Kidney glomerular epithelial cell (primary cell): ENCODE results near the gene ATP6V1D.
"Not testable (repeated sequence)": the region's sequence is repeated elsewhere in the genome, so short reads cannot be mapped to it uniquely, and the experiment has no call there.

ENCODE experiments used
- DNase-seq: peaks from one replicate; lab custom pipeline; 2025; lab: John Stamatoyannopoulos, UW

The ATP6V1D gene

DNA sequence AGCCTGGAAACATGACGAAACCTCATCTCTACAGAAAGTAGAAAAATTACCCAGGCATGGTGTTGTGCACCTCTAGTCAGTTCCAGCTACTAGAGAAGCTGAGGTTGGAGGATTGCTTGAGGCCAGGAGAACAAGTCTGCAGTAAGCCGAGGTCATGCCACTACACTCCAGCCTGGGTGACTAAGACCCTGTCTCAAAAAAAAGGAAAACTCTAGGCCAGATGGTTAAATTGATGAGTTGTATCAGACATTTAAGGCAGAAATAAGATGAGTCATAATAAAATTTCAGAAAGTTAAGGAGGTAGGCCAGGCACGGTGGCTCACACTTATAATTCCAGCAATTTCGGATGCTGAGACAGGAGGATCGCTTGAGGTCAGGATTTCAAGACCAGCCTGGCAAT, 11.2 kb upstream of the ATP6V1D start:
- DNase-seq, result no peak

DNA sequence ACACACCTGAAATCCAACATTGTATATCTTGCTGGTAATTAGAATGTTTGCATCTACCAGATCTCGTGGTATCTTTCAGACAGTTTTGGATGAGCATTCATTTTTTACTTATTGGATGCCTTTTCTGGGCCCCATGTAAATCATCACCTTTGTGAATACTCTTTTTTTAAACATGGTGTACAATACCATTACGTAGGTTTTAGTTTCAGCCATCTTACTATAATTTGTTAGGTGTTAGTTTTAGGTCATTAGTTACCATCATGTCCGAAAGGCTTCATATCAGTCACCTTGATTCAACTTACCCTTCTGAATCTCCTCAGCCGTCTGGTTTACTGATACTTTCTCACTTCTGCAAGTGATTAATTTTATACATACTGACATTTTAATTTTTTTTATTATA, 5.9 kb upstream of the ATP6V1D start:
- no peak for DNase-seq

DNA sequence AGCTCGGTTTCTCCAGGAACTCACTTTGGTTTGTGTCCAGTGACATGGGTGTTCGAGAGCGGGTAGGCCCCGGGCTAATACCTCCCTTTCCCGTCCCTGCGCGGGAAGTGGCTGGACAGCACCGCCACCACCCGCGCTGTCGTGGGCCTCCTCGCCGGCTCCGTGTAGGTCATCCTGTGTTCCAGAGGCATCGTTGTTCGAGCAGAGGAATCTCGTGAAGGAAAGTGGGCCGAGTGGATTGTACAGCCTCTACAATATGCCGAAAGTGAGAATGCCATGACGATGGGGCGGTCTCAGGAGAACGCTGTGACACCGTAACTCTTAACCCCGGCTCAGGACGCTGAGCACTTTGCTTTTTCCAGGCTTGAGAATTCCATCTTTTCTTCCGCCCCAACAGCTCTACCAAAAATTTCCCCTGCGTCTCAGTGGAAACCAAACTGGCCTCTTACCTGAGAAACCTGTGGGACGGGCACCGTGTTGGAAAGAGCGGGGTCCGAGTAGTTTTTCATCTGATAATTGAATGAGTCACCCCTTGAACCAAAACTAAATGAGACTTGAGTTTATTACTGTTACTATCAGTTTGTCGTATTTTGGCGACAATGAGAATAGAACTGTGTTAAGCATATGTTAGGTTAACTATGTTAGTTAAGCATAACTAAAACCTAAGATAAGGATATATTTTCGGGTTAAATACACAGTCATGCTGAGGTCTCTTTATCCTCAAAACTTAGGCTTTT, 1.0 kb upstream of the ATP6V1D start:
- DNase-seq, result no peak

DNA sequence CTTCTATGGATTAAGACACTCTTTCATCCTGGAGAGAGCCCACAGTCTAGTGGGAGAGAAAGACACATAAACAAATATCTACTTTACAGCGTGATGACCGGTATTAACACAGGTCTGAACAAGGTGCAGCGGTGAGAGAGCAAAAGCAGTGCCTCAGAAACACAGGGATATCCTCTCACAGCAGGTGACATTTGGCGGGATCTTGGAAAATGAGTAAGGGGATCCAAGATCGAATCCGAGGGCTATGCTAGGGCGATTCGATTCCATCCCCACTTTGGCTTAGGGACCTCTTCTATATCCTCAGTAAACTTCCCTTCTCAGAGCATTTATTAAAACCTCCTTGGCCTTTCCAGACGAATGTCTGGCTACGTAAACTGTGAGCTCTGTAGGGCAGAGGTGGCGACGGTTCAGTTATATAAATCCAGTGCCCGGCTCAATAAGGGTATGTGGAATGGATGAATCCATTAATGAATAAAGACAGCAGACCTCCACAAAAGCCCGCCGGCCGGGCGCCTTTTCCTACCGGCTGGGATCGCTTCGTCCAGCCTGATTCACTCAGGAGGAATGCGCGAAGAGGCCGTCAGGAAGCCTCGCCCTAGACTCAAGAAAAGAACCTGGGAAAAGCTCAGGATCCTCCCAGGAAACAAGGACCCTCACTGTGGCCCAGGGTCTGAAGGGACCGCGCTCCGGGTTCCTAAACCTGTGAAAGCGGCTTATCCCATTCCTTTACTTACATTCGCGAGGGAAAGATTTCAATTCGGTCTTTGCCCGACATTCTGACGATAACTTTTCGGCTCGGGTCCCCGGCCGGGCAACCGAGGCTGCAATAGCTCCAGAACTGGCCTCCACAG, 455 bp downstream of the ATP6V1D start:
- DNase-seq, result peak; percentile 51

DNA sequence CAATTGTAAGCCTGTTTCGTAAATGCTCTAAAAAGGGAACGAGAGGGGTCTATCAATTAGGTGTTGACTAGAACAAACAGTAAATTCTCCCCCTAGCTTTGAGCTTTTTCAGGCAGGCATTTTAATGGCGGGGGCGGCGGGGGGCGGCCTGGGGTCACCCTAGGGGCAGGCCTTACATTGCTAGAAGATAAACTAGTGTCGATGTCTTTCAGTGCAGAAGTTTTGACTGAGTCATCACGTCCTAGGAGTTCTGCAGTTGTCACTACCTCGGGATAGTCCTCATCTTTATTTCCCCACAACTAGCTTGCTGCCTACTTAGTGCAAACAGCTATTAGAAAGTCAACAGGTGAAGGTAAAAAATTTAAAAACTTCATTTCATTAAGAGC, 1.6 kb downstream of the ATP6V1D start:
- no peak for DNase-seq

DNA sequence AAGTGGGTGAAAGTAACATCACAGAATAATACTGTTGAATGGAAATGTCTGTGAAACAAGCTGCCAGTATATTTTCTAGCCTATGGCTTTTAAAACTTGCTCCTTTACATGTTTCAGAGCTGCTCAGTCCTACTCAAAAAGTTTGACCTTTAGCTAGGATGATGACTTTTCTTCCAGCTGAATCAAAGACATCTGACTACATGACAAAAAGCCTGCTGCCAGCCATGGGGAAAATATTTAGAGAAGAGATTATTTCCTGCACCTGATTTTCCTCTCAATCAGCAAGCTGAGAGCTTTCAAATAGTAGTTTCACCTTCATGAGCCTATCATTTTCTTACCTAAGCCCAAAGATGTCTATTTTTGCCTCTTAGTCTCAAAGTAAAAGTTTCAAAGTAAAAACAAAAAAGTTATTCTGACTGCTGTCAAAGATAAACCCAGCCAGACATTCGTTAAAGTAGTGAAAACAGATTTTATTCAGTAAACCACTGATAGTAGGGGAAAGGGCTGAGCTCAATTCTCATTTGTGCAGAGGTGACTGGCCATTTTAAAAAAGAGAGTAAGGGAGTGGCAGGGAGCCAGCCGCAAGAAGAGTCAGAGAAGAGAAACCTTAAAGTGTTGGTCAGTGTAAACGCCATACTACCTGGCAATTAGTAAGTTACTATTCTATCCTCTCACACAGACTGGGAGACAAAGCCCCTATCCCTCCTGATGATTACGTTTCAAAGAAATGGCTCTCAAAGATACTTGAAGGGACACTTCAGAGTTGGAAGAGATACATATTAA, 2.2 kb downstream of the ATP6V1D start:
- DNase-seq, result no peak

DNA sequence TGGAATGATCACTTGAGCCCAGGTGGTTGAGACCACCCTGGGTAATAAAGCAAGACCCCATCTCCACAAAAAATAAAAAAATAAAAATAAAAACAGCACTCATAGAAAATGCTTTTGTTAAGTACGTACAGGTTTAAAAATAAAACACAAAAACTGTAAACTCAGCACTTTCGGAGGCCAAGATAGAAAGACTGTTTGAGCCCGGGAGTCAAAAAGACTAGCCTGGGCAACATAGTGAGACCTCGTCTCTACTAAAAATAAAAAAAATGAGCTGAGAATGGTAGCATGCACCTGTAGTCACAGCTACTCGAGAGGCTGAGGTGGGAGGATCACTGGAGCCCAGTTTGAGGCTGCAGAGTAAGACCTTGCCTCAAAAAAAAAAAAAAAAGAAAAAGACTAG, 7.5 kb downstream of the ATP6V1D start:
- DNase-seq, result no peak

DNA sequence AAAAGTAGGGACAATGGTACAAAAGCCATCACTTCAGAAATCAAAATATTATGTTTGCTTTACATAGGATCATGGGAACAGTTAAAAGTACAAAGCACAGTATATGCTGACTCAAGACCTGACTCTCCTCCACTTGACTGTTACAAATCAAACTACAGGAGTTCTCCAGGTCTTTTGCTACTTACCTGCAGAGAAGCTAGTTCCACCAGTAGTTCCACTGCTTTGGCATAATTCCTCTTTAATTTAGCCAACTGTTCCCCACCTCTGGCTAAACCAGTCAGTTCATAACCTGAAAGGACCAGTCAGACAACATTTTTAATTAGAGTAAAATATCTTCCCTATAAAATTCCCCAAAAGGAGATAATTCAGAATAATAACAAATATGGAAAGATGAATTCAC, 14.0 kb downstream of the ATP6V1D start:
- no peak for DNase-seq

DNA sequence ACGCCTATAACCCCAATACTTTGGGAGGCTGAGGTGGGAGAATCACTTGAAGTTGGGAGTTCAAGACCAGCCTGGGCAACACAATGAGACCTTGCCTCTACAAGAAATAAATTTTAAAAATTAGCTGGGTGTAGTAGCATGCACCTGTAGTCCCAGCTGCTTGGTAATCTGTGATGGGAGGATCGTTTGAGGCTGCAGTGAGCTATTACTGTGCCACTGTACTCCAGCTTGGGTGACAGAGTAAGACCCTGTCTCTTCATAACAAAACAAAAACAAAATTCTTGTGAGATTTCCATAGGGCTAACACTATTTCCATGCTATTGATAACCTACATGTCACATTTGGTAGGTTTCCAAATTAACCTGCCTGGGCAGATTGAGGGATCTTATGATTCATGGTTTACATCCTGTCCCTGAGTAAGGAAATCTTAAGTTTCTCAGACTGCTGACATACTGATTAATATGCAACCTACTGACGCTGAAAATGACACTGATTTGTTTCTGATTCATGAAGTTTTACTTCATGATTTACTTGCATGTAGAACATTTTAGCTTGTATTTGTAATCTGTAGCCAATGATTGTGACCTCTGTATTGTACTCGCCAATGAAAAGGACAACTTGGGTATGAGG, 15.9 kb downstream of the ATP6V1D start:
- no peak for DNase-seq

DNA sequence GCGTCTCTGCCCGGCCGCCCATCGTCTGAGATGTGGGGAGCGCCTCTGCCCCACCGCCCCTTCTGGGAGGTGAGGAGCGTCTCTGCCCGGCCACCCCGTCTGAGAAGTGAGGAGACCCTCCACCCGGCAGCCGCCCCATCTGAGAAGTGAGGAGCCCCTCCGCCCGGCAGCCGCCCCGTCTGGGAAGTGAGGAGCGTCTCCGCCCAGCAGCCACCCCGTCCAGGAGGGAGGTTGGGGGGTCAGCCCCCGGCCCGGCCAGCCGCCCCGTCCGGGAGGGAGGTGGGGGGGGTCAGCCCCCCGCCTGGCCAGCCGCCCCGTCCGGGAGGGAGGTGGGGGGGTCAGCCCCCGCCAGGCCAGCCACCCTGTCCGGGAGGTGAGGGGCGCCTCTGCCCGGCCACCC, 18.4 kb downstream of the ATP6V1D start:
- not testable (repeated sequence) for DNase-seq

DNA sequence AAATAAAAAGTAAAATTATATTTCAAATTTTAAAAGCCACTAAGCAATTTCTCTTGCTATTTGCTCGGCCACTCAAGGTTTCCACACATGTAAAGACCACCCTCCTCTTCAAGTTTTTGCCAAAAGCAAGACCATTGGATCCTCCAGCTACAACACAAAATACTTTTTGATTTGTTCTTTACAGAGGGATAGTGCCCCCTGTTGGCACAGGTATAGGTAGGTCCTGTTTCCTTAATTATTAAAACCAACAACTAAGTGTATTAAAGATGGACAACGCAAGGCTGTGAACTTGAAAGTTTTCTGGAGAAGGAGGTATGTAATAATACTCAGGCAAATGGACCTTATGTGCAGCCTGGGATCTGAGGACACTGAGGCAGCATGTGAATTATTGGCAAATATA, 23.8 kb downstream of the ATP6V1D start:
- no peak for DNase-seq

DNA sequence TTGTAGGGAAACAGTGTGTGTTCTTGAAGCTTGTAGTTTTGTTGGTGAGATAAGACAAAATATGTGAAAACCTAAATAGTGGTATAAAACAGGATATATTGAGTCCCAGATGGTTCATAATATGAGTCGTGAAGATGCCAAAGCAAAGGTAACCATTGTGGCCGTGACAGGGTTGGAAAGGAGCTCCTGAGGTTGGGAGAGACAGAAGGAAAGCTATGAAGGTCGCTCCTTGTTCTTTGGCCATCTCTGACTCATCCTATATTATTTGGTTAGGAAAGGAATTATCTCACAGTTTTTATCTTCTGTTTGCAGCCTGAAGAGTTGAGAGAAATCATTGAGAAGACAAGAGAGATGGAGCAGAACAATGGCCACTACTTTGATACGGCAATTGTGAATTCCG, 27.1 kb downstream of the ATP6V1D start:
- DNase-seq, result no peak

DNA sequence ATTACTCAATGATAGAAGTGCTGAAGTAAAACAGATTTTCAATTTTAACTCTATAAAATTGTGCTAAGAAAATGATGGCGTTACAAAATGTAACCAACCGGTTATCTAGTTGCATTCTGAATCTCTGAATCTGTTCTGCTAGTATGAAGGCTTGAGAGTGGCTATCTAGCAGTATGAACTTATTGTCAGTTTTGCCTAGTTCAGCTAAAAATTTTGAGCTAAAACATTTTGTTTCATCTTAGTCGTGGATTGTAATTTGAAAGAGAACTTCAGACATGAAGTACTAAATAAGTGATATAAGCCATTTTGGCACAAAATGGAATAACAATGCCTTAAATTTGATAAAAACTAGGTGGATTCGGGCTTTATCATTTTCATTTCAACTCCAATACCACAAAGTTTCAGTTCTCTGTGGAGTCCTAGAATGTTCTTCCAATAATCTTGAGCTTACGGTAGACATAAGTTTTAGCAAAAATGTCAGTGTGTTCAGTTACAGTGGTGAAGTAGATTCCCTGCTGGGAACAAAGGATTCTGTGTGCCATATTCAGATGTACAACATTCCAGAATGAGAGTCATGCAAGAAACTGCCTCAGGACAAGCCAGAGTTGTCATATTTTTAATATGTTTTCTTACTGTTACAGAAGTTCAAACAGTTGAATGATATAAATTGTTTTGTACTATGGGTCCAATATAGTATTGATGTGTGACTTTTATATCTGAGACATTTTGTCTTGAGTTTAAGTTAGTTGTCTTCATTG, 28.1 kb downstream of the ATP6V1D start:
- no peak for DNase-seq

DNA sequence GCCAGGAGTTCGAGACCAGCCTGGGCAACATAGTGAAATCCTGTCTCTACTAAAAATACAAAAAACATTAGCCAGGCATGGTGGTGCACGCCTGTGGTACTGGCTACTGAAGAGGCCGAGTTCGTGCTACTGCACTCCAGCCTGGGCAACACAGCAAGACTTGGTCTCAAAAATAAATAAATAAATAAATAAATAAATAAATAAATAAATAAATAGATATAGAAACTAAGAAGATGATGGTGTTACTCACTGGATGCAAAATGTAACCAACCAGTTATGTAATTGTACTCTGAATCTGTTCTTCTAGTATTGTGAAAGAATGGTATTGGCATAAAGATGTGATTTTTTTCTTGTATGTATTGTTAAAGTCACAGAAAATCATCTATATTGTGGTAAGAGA, 29.9 kb downstream of the ATP6V1D start:
- DNase-seq, result not testable (repeated sequence)

DNA sequence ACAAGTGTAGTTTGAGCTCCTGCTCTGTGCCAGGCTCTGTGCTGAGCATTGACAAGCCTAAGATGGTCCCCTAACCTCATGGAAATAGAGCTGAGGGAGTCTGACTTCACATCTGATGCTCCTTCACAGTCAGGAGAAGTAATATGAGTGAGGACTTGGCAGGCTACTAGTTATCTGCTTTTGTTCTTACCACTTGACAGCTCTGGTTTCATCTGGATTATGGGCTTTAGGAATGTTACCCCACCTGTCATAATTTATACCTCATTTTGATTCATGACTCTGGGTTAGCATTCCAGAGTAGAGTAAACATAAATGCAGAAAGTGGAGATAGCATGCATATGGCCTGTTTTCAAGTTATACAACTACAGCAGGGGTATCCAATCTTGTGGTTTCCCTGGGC, 40.5 kb downstream of the ATP6V1D start:
- DNase-seq, result no peak

DNA sequence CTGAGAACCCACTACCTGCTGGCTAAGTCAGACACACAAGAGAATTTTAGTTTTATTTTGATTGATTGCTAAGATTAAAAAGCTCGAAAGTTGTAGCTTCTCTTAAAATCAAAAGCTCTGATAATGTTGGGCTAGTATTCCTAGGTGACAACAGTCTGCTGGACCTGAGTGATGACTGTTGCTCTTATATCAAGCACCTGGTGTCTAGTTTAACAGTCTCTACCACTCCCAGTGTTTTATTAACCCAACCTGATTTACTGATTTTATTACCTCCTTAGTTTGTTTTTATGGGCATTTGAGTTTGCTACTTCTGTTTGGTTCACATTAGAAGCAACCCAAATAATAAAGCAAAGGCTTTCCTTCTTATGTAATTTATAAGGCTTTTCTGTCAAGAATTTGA, 41.8 kb downstream of the ATP6V1D start:
- no peak for DNase-seq

DNA sequence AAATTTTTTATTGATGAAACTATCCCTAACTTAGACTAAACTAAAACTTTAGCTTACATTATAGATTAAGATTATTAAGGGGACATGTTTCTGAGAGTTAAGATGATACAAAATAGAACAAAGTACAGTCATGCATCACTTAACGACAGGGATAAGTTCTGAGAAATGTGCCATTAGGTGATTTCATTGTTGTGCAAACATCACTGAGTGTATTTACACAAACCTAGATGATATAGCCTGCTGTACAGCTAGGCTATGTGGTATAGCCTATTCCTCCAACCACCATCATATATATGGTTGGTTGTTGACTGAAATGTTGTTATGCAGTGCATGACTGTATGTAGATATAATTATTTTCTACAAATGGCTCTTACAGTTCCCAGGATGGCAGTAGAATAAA, 46.5 kb downstream of the ATP6V1D start:
- no peak for DNase-seq

DNA sequence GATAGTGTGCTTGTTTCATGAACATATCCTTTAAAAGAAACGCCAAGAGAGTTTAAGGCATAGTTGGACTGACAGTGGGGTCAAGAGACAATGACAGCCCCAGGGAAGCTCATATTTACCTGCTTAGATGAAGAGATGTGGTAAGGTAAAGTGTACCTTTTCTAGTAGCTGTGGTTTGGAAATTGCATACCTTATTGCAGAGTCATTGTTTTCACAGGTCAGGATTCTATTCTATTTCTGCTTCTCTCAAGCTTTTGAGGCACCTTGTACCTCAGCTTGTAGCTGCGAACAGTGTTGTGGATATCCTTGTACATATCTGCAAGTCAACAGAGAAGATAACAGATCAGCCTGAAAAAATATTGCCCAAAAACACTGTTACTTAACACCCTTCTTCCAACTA, 47.7 kb downstream of the ATP6V1D start:
- peak; percentile 19 for DNase-seq
